ENCODE results near the gene GPR162.

GRCh38 chr12:6778574-6779550, 42.8 kb upstream of the GPR162 start:
- TF ChIP-seq POLR2A (IDR thresholded peaks at IDR 0.05; ENCODE audit: low read length) (no peak), CEBPB (IDR thresholded peaks at IDR 0.05) (no peak), CTCF (IDR thresholded peaks at IDR 0.05) (peak; percentile 94), KDM1A (IDR thresholded peaks at IDR 0.05; ENCODE audit: low read depth) (no peak), NPAS2 (CRISPR knock-in tag; IDR thresholded peaks at IDR 0.05; ENCODE audit: borderline replicate concordance) (peak; percentile 79), CBX2 (IDR thresholded peaks at IDR 0.05; ENCODE audit: borderline replicate concordance, low read depth) (no peak), EHMT2 (IDR thresholded peaks at IDR 0.05; ENCODE audit: low read depth) (no peak)
